HepG2 (cell line): ENCODE measurements around the gene PLSCR4. TPM values are rescaled to one million over a fixed set of nuclear protein-coding genes. Genes with fewer than 3 reads are reported as not detected.

Experiments
- ATAC-seq: fragments of 200-7000 bp; cut with Tn5 transposase; 3 replicates; pipeline ENCODE4 v1.9.1; 2020; ENCODE audit warnings: mild to moderate bottlenecking, moderate library complexity
- BruUV-seq: library from RNA; stranded (reverse); fragments of 400-500 nt; replicated peaks from 2 replicates; lab custom pipeline; 2021; lab: Mats Ljungman, UMichigan
- CTCF ChIA-PET: fragments of 300-600 bp; formaldehyde crosslinking; extraction: SDS; loops from one replicate; lab custom pipeline; 2021; ENCODE audit warnings: low total read pairs, inconsistent platforms, low intra/inter-chr PET ratio; lab: Yijun Ruan, JAX
- POLR2A ChIA-PET: fragments of 350-600 bp; sonication (Branson Sonifier 250); formaldehyde crosslinking; loops from one replicate; lab custom pipeline; 2020; ENCODE audit warnings: antibody characterized with exemption, inconsistent platforms; lab: Yijun Ruan, JAX
- DNase-seq: peaks from one replicate; pipeline ENCODE4 v3.0.0-alpha.2; 2015; ENCODE audit warnings: low spot score
- FAIRE-seq: peaks from 3 replicates; lab custom pipeline; 2011; peaks lifted over from hg19 to GRCh38; lab: Jason Lieb, UNC
- H2AFZ ChIP-seq: one replicate; pipeline ENCODE4 v1.6.1; 2011; ENCODE audit warnings: low read length, inconsistent platforms
- H3K27ac ChIP-seq: fragments of 300-600 bp; 3 replicates; pipeline ENCODE4 v1.8.0; 2011; ENCODE audit warnings: mixed run types, mild to moderate bottlenecking, mixed read lengths, low read length, inconsistent platforms; ENCODE audit not compliant: insufficient read depth; ENCODE audit errors: extremely low read length
- H3K27me3 ChIP-seq, 2 experiments: fragments of 200-600 bp in 1 of 2; 2 replicates in 1 of 2; 3 replicates in 1 of 2; pipeline versions ENCODE4 v1.6.0 to v1.8.0; 2011; ENCODE audit warnings: low read length in 2 of 2, mild to moderate bottlenecking in 2 of 2, moderate library complexity in 2 of 2, inconsistent platforms in 1 of 2; ENCODE audit not compliant: insufficient read depth in 2 of 2, control insufficient read depth in 1 of 2
- H3K36me3 ChIP-seq, 2 experiments: fragments of 200-600 bp in 1 of 2; replicated peaks in 1 of 2; 2 replicates in 1 of 2; 3 replicates in 1 of 2; pipeline versions ENCODE4 v1.5.1 to v1.8.0; 2011; ENCODE audit warnings: low read length in 2 of 2, inconsistent platforms in 1 of 2; ENCODE audit not compliant: insufficient read depth in 2 of 2, control insufficient read depth in 1 of 2
- H3K4me1 ChIP-seq: 2 replicates; pipeline ENCODE4 v1.5.1; 2012; ENCODE audit warnings: low read length, inconsistent platforms; ENCODE audit not compliant: insufficient read depth
- H3K4me2 ChIP-seq: 2 replicates; pipeline ENCODE4 v1.6.0; 2011; ENCODE audit warnings: low read depth, low read length, inconsistent platforms
- H3K4me3 ChIP-seq, 3 experiments: fragments of 200-600 bp in 1 of 3; sonication (generic), shearing (Covaris generic) in 1 of 3; replicated peaks in 1 of 3; 2 replicates each; pipeline ENCODE4 v1.5.1; 2011 to 2016; ENCODE audit warnings: low read length in 3 of 3, inconsistent platforms in 2 of 3, low read depth in 2 of 3, mild to moderate bottlenecking in 2 of 3, control low read depth in 1 of 3, mixed read lengths in 1 of 3; ENCODE audit not compliant: insufficient read depth in 1 of 3
- H3K79me2 ChIP-seq: one replicate; pipeline ENCODE4 v1.6.1; 2011; ENCODE audit warnings: low read length, inconsistent platforms; ENCODE audit not compliant: insufficient read depth
- H3K9ac ChIP-seq: 2 replicates; pipeline ENCODE4 v1.6.0; 2011; ENCODE audit warnings: mild to moderate bottlenecking, low read depth, low read length, inconsistent platforms; ENCODE audit not compliant: insufficient read depth
- H3K9me3 ChIP-seq: 2 replicates; pipeline ENCODE4 v1.5.1; 2012; ENCODE audit warnings: mild to moderate bottlenecking, low read length
- H4K20me1 ChIP-seq: 2 replicates; pipeline ENCODE4 v1.6.0; 2011; ENCODE audit warnings: inconsistent platforms, mild to moderate bottlenecking, low read length, moderate library complexity; ENCODE audit not compliant: insufficient read depth
- ARNTL ChIP-seq: sonication (generic); formaldehyde crosslinking; IDR thresholded peaks from 2 replicates; pipeline ENCODE4 v1.4.0; 2020; ENCODE audit warnings: mild to moderate bottlenecking, missing genetic modification reagents
- HNRNPK ChIP-seq: fragments of 200-400 bp; formaldehyde crosslinking; IDR thresholded peaks from 2 replicates; pipeline ENCODE4 v1.6.1; 2018; ENCODE audit warnings: low read length, low read depth, moderate library complexity, mild to moderate bottlenecking; ENCODE audit not compliant: poor library complexity, severe bottlenecking
- POLR2A ChIP-seq, 2 experiments: IDR thresholded peaks; 2 replicates each; pipeline ENCODE4 v1.6.1; 2011; ENCODE audit warnings: low read depth in 2 of 2, low read length in 2 of 2, mild to moderate bottlenecking in 1 of 2, moderate library complexity in 1 of 2; ENCODE audit not compliant: insufficient read depth in 1 of 2
- WIZ ChIP-seq: sonication (generic); formaldehyde crosslinking; IDR thresholded peaks from 2 replicates; pipeline ENCODE4 v1.5.1; 2020; ENCODE audit warnings: mild to moderate bottlenecking, missing genetic modification reagents
- ZBTB20 ChIP-seq: sonication (generic); formaldehyde crosslinking; IDR thresholded peaks from 2 replicates; pipeline ENCODE4 v1.8.1; 2023; ENCODE audit warnings: missing genetic modification reagents, low read depth, mild to moderate bottlenecking, borderline replicate concordance
- ZBTB7A ChIP-seq: sonication (generic); formaldehyde crosslinking; IDR thresholded peaks from 2 replicates; pipeline ENCODE4 v1.8.0; 2022; ENCODE audit warnings: mild to moderate bottlenecking, missing genetic modification reagents
- ZFP37 ChIP-seq: sonication (generic); formaldehyde crosslinking; IDR thresholded peaks from 2 replicates; pipeline ENCODE4 v1.4.0; 2020; ENCODE audit warnings: missing genetic modification reagents, borderline replicate concordance
- ZNF513 ChIP-seq: sonication (generic); formaldehyde crosslinking; conservative IDR thresholded peaks from 2 replicates; pipeline ENCODE4 v1.5.0; 2020; ENCODE audit warnings: missing genetic modification reagents
- WGBS: methylation state at CpG from one replicate; pipeline ENCODE4 v1.1.6; 2017; ENCODE audit warnings: low lambda C conversion rate; 5-methylcytosine and 5-hydroxymethylcytosine counted together
- in situ Hi-C: cut with HindIII; loops from 2 replicates; pipeline ENCODE4 v1.10.0; 2017; ENCODE audit warnings: low pct_unique_long_range_greater_than_20kb; ENCODE audit not compliant: extremely low pct_ligation_motif_present
- intact Hi-C: fragments of 100-400 bp; cut with micrococcal nuclease; formaldehyde crosslinking; loops from one replicate; pipeline ENCODE4 v1.10.0; 2022; ENCODE audit not compliant: unreplicated experiment
- polyA plus RNA-seq, 8 experiments: library from polyadenylated mRNA; depleted of rRNA in 3 of 8; stranded (reverse) in 7 of 8; unstranded in 1 of 8; fragments of >200 nt; fragmentation: Illumina TruSeq in 4 of 8; extraction: Trizol in 4 of 8; gene quantifications; 2 replicates each; pipeline versions ENCODE4 v1.2.1 to v1.2.3, GENCODE V29; 2011 to 2016; ENCODE audit warnings: low read depth in 4 of 8, missing spikeins in 1 of 8, mixed read lengths in 1 of 8; ENCODE audit not compliant: insufficient read depth in 1 of 8
- total RNA-seq, 5 experiments: library from RNA; depleted of rRNA; stranded (reverse); fragments of >200 nt; fragmentation: Illumina TruSeq; extraction: Trizol; gene quantifications; 2 replicates each; pipeline ENCODE4 v1.2.3, GENCODE V29; 2016; ENCODE audit warnings: low read depth in 1 of 5

The PLSCR4 gene
- total and polyA plus RNA-seq, 2 of the 13 experiments (the other 11 are each of a cell fraction or from before 2014, with no cell fraction given) = 1.5 to 59.0 TPM

GRCh38 chr3:146148468-146148931, 102.4 kb downstream of the PLSCR4 start (continued):
- TF ChIP-seq ZFP37 = no peak
- TF ChIP-seq, all 625 proteins: peak for 16

- Histone ChIP-seq H3K27me3 (no peaks in the 10 kb centered on the region), H3K9me3 (no peaks in the 10 kb centered on the region), H3K79me2 (peaks cover 99% of the 10 kb centered on the region)
- BruUV-seq = no TSS peak
- CTCF ChIA-PET = no interaction called here
- TF ChIP-seq POLR2A (IDR thresholded peaks at IDR 0.05; ENCODE audit: insufficient read depth in 1 of 2, low read depth in 2 of 2, low read length in 2 of 2) (no peak), ZNF513 (CRISPR knock-in tag) (no peak), ARNTL (no peak), HNRNPK (no peak), WIZ (no peak), ZBTB7A (CRISPR knock-in tag) (no peak), ZBTB20 (CRISPR knock-in tag) (no peak)
- TF ChIP-seq, all 625 proteins: peak for 0
- H3K9ac ChIP-seq = no peak overlapping the region
- peaks cover 98% of the 10 kb centered on the region for H4K20me1 ChIP-seq
- in situ Hi-C loops = no loop called here
- FAIRE-seq = no peak
- DNase-seq = no peak
- WGBS = 97% methylated on average over 1 of the region's 1 CpG
- POLR2A ChIA-PET = interaction anchor here (1.0 kb wide), 1 partner anchor 20 kb away, joined by 3 read pairs; no protein-coding TSS in a partner anchor
- H3K4me2 ChIP-seq = no peak overlapping the region
- no peak overlapping the region for H3K4me3 ChIP-seq
- peaks cover 5 to 23% of the 10 kb centered on the region in 2 experiments for H3K36me3 ChIP-seq
- H2AFZ ChIP-seq = no peak overlapping the region
- H3K4me1 ChIP-seq = peaks cover 47% of the 10 kb centered on the region
- ATAC-seq = no peak
- H3K27ac ChIP-seq = no peak overlapping the region
- intact Hi-C loops = loop anchor here (5.0 kb wide), 1 partner anchor 68 kb away; no protein-coding TSS in a partner anchor
These were observed 105.3 kb downstream of the PLSCR4 start for GRCh38 chr3:146145642-146146041.
